GM12874 (cell line): ENCODE measurements around the gene PCDH9.

Experiments
- TF ChIP-seq, protein P1 (sequence below): IDR thresholded peaks from 2 replicates; pipeline ENCODE4 v1.5.1; 2011; ENCODE audit warnings: low read depth, mild to moderate bottlenecking, control low read depth, low read length, moderate library complexity; ENCODE audit not compliant: insufficient read depth

Gene PCDH9

GRCh38 chr13:66937423-66937822, 292.7 kb downstream of the PCDH9 start:
- TF ChIP-seq, protein P1, sequence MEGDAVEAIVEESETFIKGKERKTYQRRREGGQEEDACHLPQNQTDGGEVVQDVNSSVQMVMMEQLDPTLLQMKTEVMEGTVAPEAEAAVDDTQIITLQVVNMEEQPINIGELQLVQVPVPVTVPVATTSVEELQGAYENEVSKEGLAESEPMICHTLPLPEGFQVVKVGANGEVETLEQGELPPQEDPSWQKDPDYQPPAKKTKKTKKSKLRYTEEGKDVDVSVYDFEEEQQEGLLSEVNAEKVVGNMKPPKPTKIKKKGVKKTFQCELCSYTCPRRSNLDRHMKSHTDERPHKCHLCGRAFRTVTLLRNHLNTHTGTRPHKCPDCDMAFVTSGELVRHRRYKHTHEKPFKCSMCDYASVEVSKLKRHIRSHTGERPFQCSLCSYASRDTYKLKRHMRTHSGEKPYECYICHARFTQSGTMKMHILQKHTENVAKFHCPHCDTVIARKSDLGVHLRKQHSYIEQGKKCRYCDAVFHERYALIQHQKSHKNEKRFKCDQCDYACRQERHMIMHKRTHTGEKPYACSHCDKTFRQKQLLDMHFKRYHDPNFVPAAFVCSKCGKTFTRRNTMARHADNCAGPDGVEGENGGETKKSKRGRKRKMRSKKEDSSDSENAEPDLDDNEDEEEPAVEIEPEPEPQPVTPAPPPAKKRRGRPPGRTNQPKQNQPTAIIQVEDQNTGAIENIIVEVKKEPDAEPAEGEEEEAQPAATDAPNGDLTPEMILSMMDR: no peak

GRCh38 chr13:66933994-66934393, 296.1 kb downstream of the PCDH9 start:
- TF ChIP-seq, protein P1: no peak

DNA sequence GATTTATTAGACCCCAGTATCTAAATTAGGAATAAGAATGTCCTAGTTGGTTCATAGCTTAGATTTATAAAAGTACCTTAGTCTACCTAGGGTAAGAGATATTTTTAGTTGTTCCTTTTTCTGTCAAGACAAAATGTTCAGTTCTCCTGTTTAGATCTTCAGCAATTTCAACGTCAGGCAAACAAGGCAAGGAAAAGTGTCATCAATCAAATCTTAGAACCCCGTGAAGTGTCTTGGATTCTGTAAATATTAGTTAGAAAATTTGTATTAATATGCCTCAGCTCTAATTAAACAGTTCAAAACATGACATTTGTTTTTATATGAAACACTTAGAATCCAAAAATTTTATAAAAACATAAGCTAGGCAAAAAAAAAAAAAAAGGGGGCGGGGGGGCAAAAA, 296.6 kb downstream of the PCDH9 start:
- TF ChIP-seq, protein P1: no peak

DNA sequence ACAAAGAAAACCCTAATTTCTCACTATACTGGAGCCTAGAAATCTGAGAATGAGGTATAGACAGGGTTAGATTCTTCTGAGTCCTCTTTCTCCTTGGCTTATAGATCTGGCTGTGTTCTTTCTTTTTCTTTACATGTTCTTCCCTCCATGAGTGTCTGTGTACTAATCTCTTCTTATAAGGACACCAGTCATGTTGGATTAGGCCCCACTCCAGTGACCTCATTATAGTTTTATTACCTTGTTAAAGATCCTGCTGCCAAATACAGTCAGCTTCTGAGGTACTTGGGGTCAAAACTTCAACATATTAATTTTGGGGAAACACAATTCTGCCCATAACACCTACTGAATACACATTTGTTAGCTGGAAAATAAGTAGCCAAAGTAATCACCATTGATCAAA, 302.6 kb downstream of the PCDH9 start:
- TF ChIP-seq, protein P1: no peak

GRCh38 chr13:66926851-66927524, 303.1 kb downstream of the PCDH9 start:
- TF ChIP-seq, protein P1: no peak

DNA sequence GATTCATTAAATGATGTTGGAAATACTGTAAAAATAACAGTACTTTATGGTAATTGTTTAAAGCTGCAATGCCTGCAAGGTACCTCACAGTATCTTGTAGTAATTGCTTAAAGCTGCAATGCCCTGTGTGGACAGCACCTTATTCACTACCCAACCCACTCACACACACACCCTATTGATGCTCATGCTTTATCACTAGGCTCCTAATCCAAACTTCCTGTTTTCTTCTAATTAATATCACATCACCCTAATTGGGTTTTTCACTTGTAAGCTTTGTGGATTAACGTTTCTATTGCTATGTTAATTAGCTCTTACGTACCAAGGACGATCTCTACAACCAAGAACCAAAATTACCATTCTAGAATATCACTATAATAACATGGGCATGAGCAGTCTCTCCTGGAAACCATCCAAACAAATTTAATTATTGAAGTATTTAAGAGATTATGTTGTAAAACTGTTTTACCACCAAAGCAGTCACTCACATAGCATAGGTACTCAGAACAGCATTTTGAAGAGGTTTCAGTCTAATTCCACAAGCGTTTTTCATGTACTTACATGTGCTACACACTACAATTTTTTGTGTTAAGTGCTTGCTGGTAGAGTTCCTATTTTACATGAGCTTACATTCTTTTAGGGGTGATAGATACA, 303.8 kb downstream of the PCDH9 start:
- TF ChIP-seq, protein P1: no peak

GRCh38 chr13:66922444-66922843, 307.7 kb downstream of the PCDH9 start:
- TF ChIP-seq, protein P1: no peak
